Neural progenitor cell (in vitro differentiated cells): ENCODE results near the gene STAT2.

ENCODE experiments used
- CTCF ChIP-seq: fragments of 200-600 bp; sonication (generic); IDR thresholded peaks from 2 replicates; pipeline ENCODE4 v1.5.1; 2017; ENCODE audit warnings: antibody characterized with exemption, mild to moderate bottlenecking
- EZH2 ChIP-seq: fragments of 200-600 bp; sonication (generic); IDR thresholded peaks from 2 replicates; pipeline ENCODE4 v1.6.1; 2017; ENCODE audit warnings: antibody characterized with exemption, mild to moderate bottlenecking, moderate library complexity
- EZH2phosphoT487 ChIP-seq: fragments of 200-600 bp; sonication (generic); IDR thresholded peaks from 2 replicates; pipeline ENCODE4 v1.6.1; 2017; ENCODE audit warnings: antibody characterized with exemption

GRCh38 chr12:56387152-56387736, 27.3 kb upstream of the STAT2 start:
- no peak for TF ChIP-seq CTCF
- TF ChIP-seq EZH2phosphoT487, result no peak
- no peak for TF ChIP-seq EZH2
